ENCODE data around the gene DLG3.

DLG3 gene

GRCh38 chrX:70464051-70464450 is 19.4 kb downstream of the DLG3 start:
- Histone ChIP-seq H3K79me2 (ENCODE audit: insufficient read depth, low read depth) (0 out of 2 replicates have a peak, but pooled peaks cover 7% of the 10 kb centered on the region), H2AFZ (ENCODE audit: low read depth) (no peak overlapping the region), H3K4me2 (no peak overlapping the region), H3K4me3 (IDR thresholded peaks at IDR 0.05; ENCODE audit: insufficient read depth, low read depth, low read length) (no peak overlapping the region), H3K36me3 (ENCODE audit: insufficient read depth) (no peaks in the 10 kb centered on the region), H4K20me1 (ENCODE audit: insufficient read depth) (no peaks in the 10 kb centered on the region), H3K9ac (no peak overlapping the region), H3K27ac (no peak overlapping the region), H3K27me3 (ENCODE audit: insufficient read depth, low read depth) (no peaks in the 10 kb centered on the region), H3K4me1 (ENCODE audit: low read depth, poor library complexity, severe bottlenecking) (peaks cover 3% of the 10 kb centered on the region)
- no peak for TF ChIP-seq CTCF (conservative IDR thresholded peaks at IDR 0.05; ENCODE audit: low read depth, low read length)

DNA sequence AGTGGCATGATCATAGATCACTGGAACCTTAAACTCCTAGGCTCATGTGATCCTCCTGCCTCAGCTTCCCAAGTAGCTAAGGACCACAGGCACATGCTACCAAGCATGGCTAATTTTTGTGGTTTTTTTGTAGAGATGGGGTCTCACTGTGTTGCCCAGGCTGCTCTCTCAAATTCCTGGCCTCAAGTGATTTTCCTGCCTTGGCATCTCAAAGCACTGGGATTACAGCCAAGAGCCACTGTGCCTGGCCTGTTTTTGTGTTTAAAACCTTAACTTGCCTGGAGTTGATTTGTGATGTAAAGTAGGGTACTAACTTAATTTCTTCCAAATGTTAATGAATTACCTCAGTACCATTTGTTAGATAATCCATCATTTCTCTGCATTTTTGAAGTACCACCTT is 22.3 kb downstream of the DLG3 start:
- Histone ChIP-seq H4K20me1 (ENCODE audit: insufficient read depth) (no peaks in the 10 kb centered on the region), H3K4me1 (ENCODE audit: low read depth, poor library complexity, severe bottlenecking) (peaks cover 22% of the 10 kb centered on the region), H3K4me2 (no peak overlapping the region), H3K36me3 (ENCODE audit: insufficient read depth) (no peaks in the 10 kb centered on the region), H3K9ac (no peak overlapping the region), H3K27ac (no peak overlapping the region), H3K4me3 (IDR thresholded peaks at IDR 0.05; ENCODE audit: insufficient read depth, low read depth, low read length) (no peak overlapping the region), H2AFZ (ENCODE audit: low read depth) (no peak overlapping the region), H3K27me3 (ENCODE audit: insufficient read depth, low read depth) (no peaks in the 10 kb centered on the region), H3K79me2 (ENCODE audit: insufficient read depth, low read depth) (0 out of 2 replicates have a peak, but pooled peaks cover 6% of the 10 kb centered on the region)
- no peak for TF ChIP-seq CTCF (conservative IDR thresholded peaks at IDR 0.05; ENCODE audit: low read depth, low read length)

DNA sequence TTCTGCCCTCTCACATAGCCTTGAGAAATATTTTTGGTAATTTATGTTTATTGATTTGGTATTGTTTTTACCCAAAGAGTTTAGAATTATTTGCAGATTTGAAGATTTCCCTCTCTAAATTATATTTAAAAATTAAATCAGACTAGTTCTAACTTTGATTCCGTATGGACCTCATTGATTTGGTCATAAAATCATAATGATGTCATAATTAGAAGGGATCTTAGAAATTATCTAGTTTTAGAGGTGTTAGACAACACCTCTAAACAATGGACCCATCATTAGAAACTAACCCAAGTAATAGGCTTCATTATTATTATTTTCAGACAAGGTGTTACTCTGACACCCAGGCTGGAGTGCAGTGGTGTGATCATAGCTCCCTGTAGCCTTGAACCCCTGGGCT is 24.1 kb downstream of the DLG3 start:
- no peak overlapping the region for H3K9ac ChIP-seq
- no peak overlapping the region for H3K4me2 ChIP-seq
- H3K27me3 ChIP-seq (ENCODE audit: insufficient read depth, low read depth), result no peaks in the 10 kb centered on the region
- H2AFZ ChIP-seq (ENCODE audit: low read depth), result no peak overlapping the region
- no peak for TF ChIP-seq CTCF (conservative IDR thresholded peaks at IDR 0.05; ENCODE audit: low read depth, low read length)
- no peaks in the 10 kb centered on the region for H4K20me1 ChIP-seq (ENCODE audit: insufficient read depth)
- 0 out of 2 replicates have a peak, but pooled peaks cover 6% of the 10 kb centered on the region for H3K79me2 ChIP-seq (ENCODE audit: insufficient read depth, low read depth)
- H3K27ac ChIP-seq, result no peak overlapping the region
- H3K4me3 ChIP-seq (IDR thresholded peaks at IDR 0.05; ENCODE audit: insufficient read depth, low read depth, low read length), result no peak overlapping the region
- H3K4me1 ChIP-seq (ENCODE audit: low read depth, poor library complexity, severe bottlenecking), result peaks cover 22% of the 10 kb centered on the region
- no peaks in the 10 kb centered on the region for H3K36me3 ChIP-seq (ENCODE audit: insufficient read depth)

- no peaks in the 10 kb centered on the region for H3K27me3 ChIP-seq (ENCODE audit: insufficient read depth, low read depth)
- no peak for TF ChIP-seq CTCF (conservative IDR thresholded peaks at IDR 0.05; ENCODE audit: low read depth, low read length)
- no peak overlapping the region for H3K4me3 ChIP-seq (IDR thresholded peaks at IDR 0.05; ENCODE audit: insufficient read depth, low read depth, low read length)
- H3K27ac ChIP-seq, result no peak overlapping the region
- peaks cover 34% of the 10 kb centered on the region for H3K4me1 ChIP-seq (ENCODE audit: low read depth, poor library complexity, severe bottlenecking)
- 0 out of 2 replicates have a peak, but pooled peaks cover 6% of the 10 kb centered on the region for H3K79me2 ChIP-seq (ENCODE audit: insufficient read depth, low read depth)
- no peak overlapping the region for H3K9ac ChIP-seq
- peak overlapping the region; percentile 40 for H3K4me2 ChIP-seq
- H2AFZ ChIP-seq (ENCODE audit: low read depth), result no peak overlapping the region
- H4K20me1 ChIP-seq (ENCODE audit: insufficient read depth), result no peaks in the 10 kb centered on the region
- no peaks in the 10 kb centered on the region for H3K36me3 ChIP-seq (ENCODE audit: insufficient read depth)
These were observed 26.2 kb downstream of the DLG3 start for GRCh38 chrX:70470850-70471289.

Measured in KMS-11 (cell line).